ENCODE data around the gene SLC35E1. TPM values are rescaled to one million over a fixed set of nuclear protein-coding genes. Genes with fewer than 3 reads are reported as not detected.

The SLC35E1 gene
- total RNA-seq, 1 experiment from 2014 or later = 28.5 TPM

DNA sequence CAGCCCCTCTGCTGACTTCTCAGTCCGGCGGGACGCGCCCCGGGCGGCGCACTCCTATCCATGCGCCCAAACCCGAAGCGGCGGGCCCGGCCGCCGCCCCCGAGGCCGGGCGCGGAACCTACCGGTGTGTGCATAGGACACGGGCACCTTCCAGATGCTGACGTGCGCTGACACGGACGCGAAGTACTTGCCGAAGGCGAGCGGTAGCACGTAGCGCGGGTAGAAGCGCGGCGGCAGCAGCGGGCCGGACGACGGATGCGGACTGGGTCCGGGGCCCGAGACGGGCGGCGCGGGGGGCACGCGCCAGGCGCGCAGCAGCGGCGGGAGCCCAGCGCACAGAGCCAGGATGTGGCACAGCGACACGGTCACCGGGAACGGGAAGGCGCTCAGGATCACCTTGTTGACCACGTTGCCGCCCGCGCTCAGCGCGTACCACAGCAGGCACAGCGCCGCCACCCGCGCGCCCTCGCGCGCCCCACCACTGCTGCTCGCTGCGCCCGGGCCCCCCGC, 338 bp downstream of the SLC35E1 start (continued):
- no peak for TF ChIP-seq PRRX2 (CRISPR knock-in tag; IDR thresholded peaks at IDR 0.05)

GRCh38 chr19:16571283-16571682, 932 bp downstream of the SLC35E1 start:
- ChIA-PET CTCF (interaction anchor here (0.6 kb wide), 1 partner anchor 16 kb away, joined by 3 read pairs; no protein-coding TSS in a partner anchor), POLR2A (interaction anchor here (0.6 to 1.7 kb wide), 2 partner anchors 17 to 64 kb away, joined by 5 to 6 read pairs; no protein-coding TSS in a partner anchor)
- Mint-ChIP-seq H3K36me3 (peaks cover 25% of the 10 kb centered on the region), H3K4me3 (peak overlapping the region; percentile 83), H3K27ac (peak overlapping the region; percentile 79; the same call in 1 of the 2 replicates), H3K9me3 (no peaks in the 10 kb centered on the region), H3K4me1 (peaks cover 16% of the 10 kb centered on the region), H3K27me3 (ENCODE audit: low read depth) (no peaks in the 10 kb centered on the region)
- TF ChIP-seq KAT7 (CRISPR knock-in tag; IDR thresholded peaks at IDR 0.05; ENCODE audit: borderline replicate concordance) = no peak
- no peak for TF ChIP-seq HMGA2 (CRISPR knock-in tag; IDR thresholded peaks at IDR 0.05)
- no peak for TF ChIP-seq NR1H2 (CRISPR knock-in tag; IDR thresholded peaks at IDR 0.05)
- TF ChIP-seq IRF2 (CRISPR knock-in tag; IDR thresholded peaks at IDR 0.05; ENCODE audit: borderline replicate concordance, low read depth) = no peak
- no peak for TF ChIP-seq E2F5 (CRISPR knock-in tag; IDR thresholded peaks at IDR 0.05)
- TF ChIP-seq NFE2L1 (CRISPR knock-in tag; IDR thresholded peaks at IDR 0.05) = no peak
- TF ChIP-seq TEAD1 (CRISPR knock-in tag; IDR thresholded peaks at IDR 0.05) = no peak
- no peak for TF ChIP-seq ATF2 (CRISPR knock-in tag; IDR thresholded peaks at IDR 0.05; ENCODE audit: borderline replicate concordance, low read depth)
- TF ChIP-seq ESRRA (CRISPR knock-in tag; IDR thresholded peaks at IDR 0.05; ENCODE audit: borderline replicate concordance) = no peak
- no peak for TF ChIP-seq MXD4 (CRISPR knock-in tag; IDR thresholded peaks at IDR 0.05; ENCODE audit: borderline replicate concordance)
- TF ChIP-seq SMAD3 (CRISPR knock-in tag; IDR thresholded peaks at IDR 0.05; ENCODE audit: borderline replicate concordance) = no peak
- no peak for ATAC-seq
- DNase-seq (ENCODE audit: low spot score) = no peak

- H3K4me3 Mint-ChIP-seq = peak overlapping the region; percentile 24; the same call in 1 of the 2 replicates
- H3K27me3 Mint-ChIP-seq (ENCODE audit: low read depth) = no peaks in the 10 kb centered on the region
- DNase-seq (ENCODE audit: low spot score) (no peak), ATAC-seq (no peak)
- H3K36me3 Mint-ChIP-seq = peaks cover 26% of the 10 kb centered on the region
- CTCF ChIA-PET = no interaction called here
- POLR2A ChIA-PET = no interaction called here
- TF ChIP-seq ATF2 (CRISPR knock-in tag; IDR thresholded peaks at IDR 0.05; ENCODE audit: borderline replicate concordance, low read depth) = no peak
- H3K9me3 Mint-ChIP-seq = no peaks in the 10 kb centered on the region
- peaks cover 16% of the 10 kb centered on the region for H3K4me1 Mint-ChIP-seq
- no peak overlapping the region; the same call in 1 of the 2 replicates for H3K27ac Mint-ChIP-seq
These were observed 2.5 kb downstream of the SLC35E1 start for GRCh38 chr19:16569609-16570320.

- Mint-ChIP-seq H3K27ac (no peak overlapping the region), H3K4me3 (no peak overlapping the region), H3K27me3 (ENCODE audit: low read depth) (no peaks in the 10 kb centered on the region), H3K4me1 (peaks cover 8% of the 10 kb centered on the region), H3K9me3 (no peaks in the 10 kb centered on the region), H3K36me3 (peaks cover 45% of the 10 kb centered on the region)
- no peak for DNase-seq (ENCODE audit: low spot score)
- CTCF ChIA-PET = no interaction called here
- ATAC-seq = no peak
- TF ChIP-seq IRF2 (CRISPR knock-in tag; IDR thresholded peaks at IDR 0.05; ENCODE audit: borderline replicate concordance, low read depth) = no peak
- TF ChIP-seq, protein P1, sequence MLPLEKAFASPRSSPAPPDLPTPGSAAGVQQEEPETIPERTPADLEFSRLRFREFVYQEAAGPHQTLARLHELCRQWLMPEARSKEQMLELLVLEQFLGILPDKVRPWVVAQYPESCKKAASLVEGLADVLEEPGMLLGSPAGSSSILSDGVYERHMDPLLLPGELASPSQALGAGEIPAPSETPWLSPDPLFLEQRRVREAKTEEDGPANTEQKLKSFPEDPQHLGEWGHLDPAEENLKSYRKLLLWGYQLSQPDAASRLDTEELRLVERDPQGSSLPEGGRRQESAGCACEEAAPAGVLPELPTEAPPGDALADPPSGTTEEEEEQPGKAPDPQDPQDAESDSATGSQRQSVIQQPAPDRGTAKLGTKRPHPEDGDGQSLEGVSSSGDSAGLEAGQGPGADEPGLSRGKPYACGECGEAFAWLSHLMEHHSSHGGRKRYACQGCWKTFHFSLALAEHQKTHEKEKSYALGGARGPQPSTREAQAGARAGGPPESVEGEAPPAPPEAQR (CRISPR knock-in tag; IDR thresholded peaks at IDR 0.05) = no peak
- POLR2A ChIA-PET = no interaction called here
These were observed 5.5 kb downstream of the SLC35E1 start for GRCh38 chr19:16566702-16567101.
